ENCODE measurements around the gene GNG12. TPM values are rescaled to one million over a fixed set of nuclear protein-coding genes. Genes with fewer than 3 reads are reported as not detected.

GNG12 gene
- total RNA-seq, 1 experiment from 2014 or later = 117 TPM

DNA sequence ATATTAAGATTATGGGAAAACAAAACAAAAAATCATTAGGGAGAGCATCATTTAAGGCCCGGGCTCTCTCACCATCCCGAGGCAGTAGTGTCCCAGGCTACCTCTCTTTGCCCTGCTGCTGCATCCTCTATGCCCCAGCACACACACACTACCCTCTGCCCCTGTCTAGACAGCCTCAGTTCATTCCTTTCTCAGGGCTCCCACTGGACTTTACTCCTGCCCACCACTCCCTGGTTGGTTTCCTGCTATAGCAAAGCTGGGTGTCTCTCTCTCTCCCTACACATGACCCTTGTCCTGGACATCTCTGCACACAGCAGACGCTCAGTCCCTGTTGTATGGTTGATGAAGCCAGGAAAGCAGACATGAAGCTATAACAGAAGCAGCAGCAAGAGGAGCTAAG is 30.7 kb downstream of the GNG12 start:
- ChIA-PET CTCF (interaction anchor here (0.8 kb wide), 2 partner anchors 11 to 235 kb away, joined by 4 to 6 read pairs; no protein-coding TSS in a partner anchor), POLR2A (interaction anchor here (0.6 to 1.0 kb wide), 4 partner anchors 12 to 158 kb away, joined by 3 read pairs; no protein-coding TSS in a partner anchor)
- Mint-ChIP-seq H3K36me3 (ENCODE audit: insufficient read depth, unreplicated experiment) (peaks cover 13% of the 10 kb centered on the region), H3K27me3 (ENCODE audit: insufficient read depth, unreplicated experiment) (no peaks in the 10 kb centered on the region), H3K4me1 (ENCODE audit: insufficient read depth, unreplicated experiment) (peaks cover 53% of the 10 kb centered on the region), H3K9me3 (ENCODE audit: unreplicated experiment) (no peaks in the 10 kb centered on the region), H3K4me3 (ENCODE audit: unreplicated experiment) (no peak overlapping the region), H3K27ac (ENCODE audit: low read depth, unreplicated experiment) (no peak overlapping the region)
- TF ChIP-seq, protein P1, sequence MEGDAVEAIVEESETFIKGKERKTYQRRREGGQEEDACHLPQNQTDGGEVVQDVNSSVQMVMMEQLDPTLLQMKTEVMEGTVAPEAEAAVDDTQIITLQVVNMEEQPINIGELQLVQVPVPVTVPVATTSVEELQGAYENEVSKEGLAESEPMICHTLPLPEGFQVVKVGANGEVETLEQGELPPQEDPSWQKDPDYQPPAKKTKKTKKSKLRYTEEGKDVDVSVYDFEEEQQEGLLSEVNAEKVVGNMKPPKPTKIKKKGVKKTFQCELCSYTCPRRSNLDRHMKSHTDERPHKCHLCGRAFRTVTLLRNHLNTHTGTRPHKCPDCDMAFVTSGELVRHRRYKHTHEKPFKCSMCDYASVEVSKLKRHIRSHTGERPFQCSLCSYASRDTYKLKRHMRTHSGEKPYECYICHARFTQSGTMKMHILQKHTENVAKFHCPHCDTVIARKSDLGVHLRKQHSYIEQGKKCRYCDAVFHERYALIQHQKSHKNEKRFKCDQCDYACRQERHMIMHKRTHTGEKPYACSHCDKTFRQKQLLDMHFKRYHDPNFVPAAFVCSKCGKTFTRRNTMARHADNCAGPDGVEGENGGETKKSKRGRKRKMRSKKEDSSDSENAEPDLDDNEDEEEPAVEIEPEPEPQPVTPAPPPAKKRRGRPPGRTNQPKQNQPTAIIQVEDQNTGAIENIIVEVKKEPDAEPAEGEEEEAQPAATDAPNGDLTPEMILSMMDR (IDR thresholded peaks at IDR 0.05; ENCODE audit: unreplicated experiment) = no peak
- BruUV-seq (replicated peaks) = no TSS peak
- DNase-seq (ENCODE audit: unreplicated experiment) = no peak
- intact Hi-C loops (cut with micrococcal nuclease) = no loop called here

DNA sequence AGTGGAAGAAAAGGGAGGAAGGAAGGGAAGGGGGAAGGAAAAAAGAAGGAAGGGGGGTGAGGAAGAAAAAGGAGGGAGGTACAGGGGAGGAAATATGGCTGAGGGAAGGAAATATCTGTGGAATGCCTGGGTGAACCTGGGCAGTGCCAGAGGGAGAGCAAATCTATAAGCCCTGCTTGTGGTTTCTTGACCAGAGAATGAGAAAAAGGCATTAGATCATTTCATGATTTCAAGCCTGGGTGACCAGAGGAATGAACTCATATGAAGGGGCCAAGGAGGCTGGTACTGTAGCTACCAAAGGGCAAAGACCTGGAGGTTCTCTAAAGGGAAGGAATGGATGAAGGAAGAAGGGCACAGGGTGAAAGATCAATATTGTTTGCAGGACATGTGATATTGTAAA is 31.4 kb downstream of the GNG12 start:
- H3K9me3 Mint-ChIP-seq (ENCODE audit: unreplicated experiment) = no peaks in the 10 kb centered on the region
- no peak for DNase-seq (ENCODE audit: unreplicated experiment)
- peaks cover 13% of the 10 kb centered on the region for H3K36me3 Mint-ChIP-seq (ENCODE audit: insufficient read depth, unreplicated experiment)
- intact Hi-C loops (cut with micrococcal nuclease) = loop anchor here (2.0 kb wide), 1 partner anchor 13 kb away; no protein-coding TSS in a partner anchor
- TF ChIP-seq, protein P1 (IDR thresholded peaks at IDR 0.05; ENCODE audit: unreplicated experiment) = no peak
- H3K27ac Mint-ChIP-seq (ENCODE audit: low read depth, unreplicated experiment) = no peak overlapping the region
- ChIA-PET CTCF (no interaction called here), POLR2A (no interaction called here)
- H3K4me3 Mint-ChIP-seq (ENCODE audit: unreplicated experiment) = no peak overlapping the region
- no TSS peak for BruUV-seq (replicated peaks)
- H3K4me1 Mint-ChIP-seq (ENCODE audit: insufficient read depth, unreplicated experiment) = peaks cover 53% of the 10 kb centered on the region
- H3K27me3 Mint-ChIP-seq (ENCODE audit: insufficient read depth, unreplicated experiment) = no peaks in the 10 kb centered on the region

DNA sequence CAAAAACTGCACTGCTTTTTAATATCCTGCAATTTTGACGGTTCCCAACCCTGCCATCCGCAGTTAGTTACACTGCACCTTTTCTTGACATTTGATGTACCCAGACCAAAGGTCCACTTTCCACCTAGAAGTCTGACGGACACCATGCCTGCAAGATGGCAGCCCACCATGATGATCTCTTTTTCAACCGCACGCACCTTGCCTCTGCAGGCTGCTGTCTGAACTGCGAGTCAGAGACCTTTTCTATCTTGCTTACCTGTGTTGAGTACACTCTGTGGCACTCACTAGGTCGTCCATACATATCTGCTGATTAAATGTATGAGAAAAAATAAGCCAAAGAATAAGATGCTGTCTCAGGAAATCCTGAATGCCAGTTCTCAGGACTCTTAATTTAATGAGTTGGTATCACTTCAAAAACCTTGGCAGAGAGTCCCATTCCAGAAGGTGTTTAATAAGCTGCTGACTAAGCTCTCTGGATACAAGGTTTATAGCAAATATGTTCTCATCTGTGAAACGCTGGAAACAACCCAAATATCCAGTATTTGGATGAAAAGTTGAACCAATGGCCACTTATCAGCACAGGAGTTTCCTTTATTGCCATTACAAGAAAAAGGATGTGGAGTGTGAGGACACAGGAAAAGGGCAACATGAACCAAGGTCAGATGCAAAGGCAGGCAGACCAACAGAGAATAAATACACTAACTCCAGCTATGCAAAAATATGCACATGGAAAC is 37.9 kb downstream of the GNG12 start:
- intact Hi-C loops (cut with micrococcal nuclease) = no loop called here
- ChIA-PET CTCF (interaction anchor here (0.9 to 1.6 kb wide), 2 partner anchors 29 to 319 kb away, joined by 3 to 4 read pairs; no protein-coding TSS in a partner anchor), POLR2A (interaction anchor here (0.7 to 2.8 kb wide), 3 partner anchors 9 to 53 kb away, joined by 3 to 11 read pairs (median 3); no protein-coding TSS in a partner anchor)
- TF ChIP-seq, protein P1 (IDR thresholded peaks at IDR 0.05; ENCODE audit: unreplicated experiment) = no peak
- DNase-seq (ENCODE audit: unreplicated experiment) = no peak
- peaks cover 7% of the 10 kb centered on the region for H3K36me3 Mint-ChIP-seq (ENCODE audit: insufficient read depth, unreplicated experiment)
- no peak overlapping the region for H3K4me3 Mint-ChIP-seq (ENCODE audit: unreplicated experiment)
- BruUV-seq (replicated peaks) = no TSS peak
- no peaks in the 10 kb centered on the region for H3K9me3 Mint-ChIP-seq (ENCODE audit: unreplicated experiment)
- no peaks in the 10 kb centered on the region for H3K27me3 Mint-ChIP-seq (ENCODE audit: insufficient read depth, unreplicated experiment)
- H3K27ac Mint-ChIP-seq (ENCODE audit: low read depth, unreplicated experiment) = peak overlapping the region; percentile 88
- peaks cover 47% of the 10 kb centered on the region for H3K4me1 Mint-ChIP-seq (ENCODE audit: insufficient read depth, unreplicated experiment)

DNA sequence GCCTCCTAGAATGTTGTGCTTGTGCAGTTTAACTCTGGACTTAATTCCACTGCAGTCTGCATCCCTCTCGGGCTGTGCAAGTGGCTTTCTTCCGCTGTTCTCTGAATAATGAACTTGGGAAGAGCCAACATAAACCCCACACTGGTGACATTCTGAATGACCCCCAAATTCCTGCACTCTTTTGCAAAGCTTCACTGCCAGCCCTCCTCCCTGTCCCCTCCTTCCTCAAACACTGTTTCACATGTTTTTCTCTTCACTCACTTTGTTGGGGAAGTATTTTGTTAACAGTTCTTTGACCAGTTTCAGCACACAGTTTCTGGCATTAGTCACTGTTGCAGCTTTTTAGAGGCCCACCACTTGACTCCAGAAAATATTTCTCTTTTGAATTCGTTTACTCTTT is 39.7 kb downstream of the GNG12 start:
- ChIA-PET POLR2A (interaction anchor here (0.5 to 6.3 kb wide), 10 partner anchors 13 to 1316 kb away, joined by 3 to 40 read pairs (median 4); no protein-coding TSS in a partner anchor), CTCF (interaction anchor here (0.6 to 1.6 kb wide), 4 partner anchors 32 to 879 kb away, joined by 3 to 5 read pairs (median 4); no protein-coding TSS in a partner anchor)
- no peaks in the 10 kb centered on the region for H3K27me3 Mint-ChIP-seq (ENCODE audit: insufficient read depth, unreplicated experiment)
- H3K36me3 Mint-ChIP-seq (ENCODE audit: insufficient read depth, unreplicated experiment) = peaks cover 7% of the 10 kb centered on the region
- H3K27ac Mint-ChIP-seq (ENCODE audit: low read depth, unreplicated experiment) = peak overlapping the region; percentile 88
- no peak overlapping the region for H3K4me3 Mint-ChIP-seq (ENCODE audit: unreplicated experiment)
- peaks cover 60% of the 10 kb centered on the region for H3K4me1 Mint-ChIP-seq (ENCODE audit: insufficient read depth, unreplicated experiment)
- no peaks in the 10 kb centered on the region for H3K9me3 Mint-ChIP-seq (ENCODE audit: unreplicated experiment)
- no peak for DNase-seq (ENCODE audit: unreplicated experiment)
- intact Hi-C loops (cut with micrococcal nuclease) = no loop called here
- BruUV-seq (replicated peaks) = no TSS peak
- TF ChIP-seq, protein P1 (IDR thresholded peaks at IDR 0.05; ENCODE audit: unreplicated experiment) = no peak

Data from MCF 10A (cell line).